Esophagus squamous epithelium (tissue), 5 donors: ENCODE data around the gene DAP3. TPM values are rescaled to one million over a fixed set of nuclear protein-coding genes. Genes with fewer than 3 reads are reported as not detected.

Experiments used
- DNase-seq: peaks from one replicate; lab custom pipeline; 2025; lab: John Stamatoyannopoulos, UW
- H3K27ac ChIP-seq, 4 donors: fragments of 200-600 bp; sonication (generic); one replicate each; pipeline ENCODE4 v1.5.1; 2016 to 2019; ENCODE audit warnings: mild to moderate bottlenecking in 1 of 4
- H3K27me3 ChIP-seq, 4 donors: fragments of 200-600 bp; sonication (generic); 1 replicate in 3 of 4; 2 replicates in 1 of 4; pipeline versions ENCODE4 v1.5.1 to v1.6.0; 2017 to 2021; ENCODE audit warnings: antibody characterized with exemption in 1 of 4
- H3K36me3 ChIP-seq, 3 donors: fragments of 200-600 bp; sonication (generic); one replicate each; pipeline ENCODE4 v1.5.1; 2016 to 2019
- H3K4me1 ChIP-seq, 3 donors: fragments of 200-600 bp; sonication (generic); one replicate each; pipeline ENCODE4 v1.5.1; 2017 to 2019
- H3K4me3 ChIP-seq, 4 donors: fragments of 200-600 bp; sonication (generic); 1 replicate in 3 of 4; 2 replicates in 1 of 4; pipeline ENCODE4 v1.5.1; 2016 to 2019; ENCODE audit warnings: mild to moderate bottlenecking in 2 of 4, moderate library complexity in 1 of 4
- H3K9me3 ChIP-seq, 3 donors: fragments of 200-600 bp; sonication (generic); one replicate each; pipeline ENCODE4 v1.5.1; 2016 to 2019
- POLR2A ChIP-seq, 4 donors: fragments of 450-650 bp; IDR thresholded peaks; one replicate each; pipeline ENCODE4 v1.6.1; 2017; ENCODE audit warnings: antibody characterized with exemption in 4 of 4, mild to moderate bottlenecking in 4 of 4, moderate library complexity in 3 of 4
- WGBS, 2 donors: methylation state at CpG; one replicate each; pipeline ENCODE4 v1.1.5; 2018; 5-methylcytosine and 5-hydroxymethylcytosine counted together
- intact Hi-C: fragments of 100-400 bp; cut with DNase I; formaldehyde crosslinking; loops from one replicate; pipeline ENCODE4 v1.15.0; 2022
- total RNA-seq, 4 donors: library from RNA; depleted of rRNA; stranded (reverse); fragments of >200 nt; gene quantifications; one replicate each; pipeline ENCODE4 v1.1.0, GENCODE V29; 2016
- TF ChIP-seq, protein P1 (sequence below), 6 experiments: fragments of 450-650 bp in 4 of 6; fragments of 200-600 bp in 2 of 6; sonication (generic) in 2 of 6; IDR thresholded peaks; one replicate each; pipeline ENCODE4 v1.5.1; 2016 to 2019; ENCODE audit warnings: antibody characterized with exemption in 6 of 6, mild to moderate bottlenecking in 4 of 6, moderate library complexity in 4 of 6
- donor health status: DM: yes; HTN: yes; CAD: no.

Gene DAP3
- total RNA-seq, 4 donors from 2014 or later: 59.9 to 144 (median 78.5) TPM

DNA sequence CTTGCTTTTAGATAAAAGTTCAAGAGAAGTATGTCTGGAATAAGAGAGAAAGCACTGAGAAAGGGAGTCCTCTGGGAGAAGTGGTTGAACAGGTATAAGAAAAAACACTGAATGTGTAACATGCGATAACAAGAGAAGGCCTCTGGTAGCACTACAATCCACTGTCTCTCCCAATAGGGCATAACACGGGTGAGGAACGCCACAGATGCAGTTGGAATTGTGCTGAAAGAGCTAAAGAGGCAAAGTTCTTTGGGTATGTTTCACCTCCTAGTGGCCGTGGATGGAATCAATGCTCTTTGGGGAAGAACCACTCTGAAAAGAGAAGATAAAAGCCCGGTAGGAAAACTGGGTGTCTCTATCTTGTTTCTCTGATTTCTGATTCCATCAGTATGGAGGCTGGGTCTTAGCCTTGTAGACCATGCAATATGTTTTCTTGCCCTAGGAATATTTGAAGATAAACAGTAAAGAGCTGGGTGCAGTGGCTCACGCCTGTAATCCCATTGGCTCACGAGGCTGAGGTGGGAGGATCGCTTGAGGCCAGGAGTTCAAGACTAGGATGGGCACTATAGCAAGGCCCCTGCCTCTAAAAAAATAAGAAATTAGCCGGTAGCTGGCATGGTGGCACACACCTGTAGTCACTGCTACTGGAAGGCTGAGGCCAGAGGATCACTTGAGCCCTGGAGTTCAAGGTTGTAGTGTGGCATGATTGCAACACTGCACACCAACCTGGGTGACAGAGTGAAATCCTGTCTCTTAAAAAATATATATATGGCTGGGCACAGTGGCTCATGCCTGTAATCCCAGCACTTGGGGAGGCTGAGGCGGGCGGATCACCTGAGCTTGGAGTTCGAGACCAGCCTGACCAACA is 40.4 kb downstream of the DAP3 start:
- H3K4me1 ChIP-seq: peaks cover 0 to 8% (median 0%) of the 10 kb centered on the region in 3 donors
- intact Hi-C loops: no loop called here

DNA sequence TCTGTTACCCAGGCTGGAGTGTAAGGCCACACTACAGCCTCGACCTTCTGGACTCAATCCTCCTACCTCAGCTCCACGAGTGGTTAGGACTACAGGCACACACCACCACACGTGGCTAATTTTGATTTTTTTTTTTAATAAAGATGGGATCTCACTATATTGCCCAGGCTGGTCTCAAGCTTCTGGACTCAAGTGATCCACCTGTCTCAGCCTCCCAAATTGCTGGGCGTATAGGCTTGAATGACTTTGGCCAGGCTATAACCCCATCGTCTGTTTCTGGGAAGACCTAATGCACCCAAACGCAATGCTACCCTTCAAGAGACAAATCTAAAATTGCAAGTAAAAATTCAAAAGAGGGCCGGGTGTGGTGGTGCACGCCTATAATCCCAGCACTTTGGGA is 52.1 kb downstream of the DAP3 start:
- no peaks in the 10 kb centered on the region for H3K27me3 ChIP-seq
- DNase-seq: no peak
- H3K36me3 ChIP-seq: peaks cover 0 to 33% (median 10%) of the 10 kb centered on the region in 3 donors
- H3K4me1 ChIP-seq: peaks cover 0 to 7% (median 0%) of the 10 kb centered on the region in 3 donors
- H3K9me3 ChIP-seq: no peaks in the 10 kb centered on the region
- TF ChIP-seq POLR2A (IDR thresholded peaks at IDR 0.05): no peak
- TF ChIP-seq, protein P1, sequence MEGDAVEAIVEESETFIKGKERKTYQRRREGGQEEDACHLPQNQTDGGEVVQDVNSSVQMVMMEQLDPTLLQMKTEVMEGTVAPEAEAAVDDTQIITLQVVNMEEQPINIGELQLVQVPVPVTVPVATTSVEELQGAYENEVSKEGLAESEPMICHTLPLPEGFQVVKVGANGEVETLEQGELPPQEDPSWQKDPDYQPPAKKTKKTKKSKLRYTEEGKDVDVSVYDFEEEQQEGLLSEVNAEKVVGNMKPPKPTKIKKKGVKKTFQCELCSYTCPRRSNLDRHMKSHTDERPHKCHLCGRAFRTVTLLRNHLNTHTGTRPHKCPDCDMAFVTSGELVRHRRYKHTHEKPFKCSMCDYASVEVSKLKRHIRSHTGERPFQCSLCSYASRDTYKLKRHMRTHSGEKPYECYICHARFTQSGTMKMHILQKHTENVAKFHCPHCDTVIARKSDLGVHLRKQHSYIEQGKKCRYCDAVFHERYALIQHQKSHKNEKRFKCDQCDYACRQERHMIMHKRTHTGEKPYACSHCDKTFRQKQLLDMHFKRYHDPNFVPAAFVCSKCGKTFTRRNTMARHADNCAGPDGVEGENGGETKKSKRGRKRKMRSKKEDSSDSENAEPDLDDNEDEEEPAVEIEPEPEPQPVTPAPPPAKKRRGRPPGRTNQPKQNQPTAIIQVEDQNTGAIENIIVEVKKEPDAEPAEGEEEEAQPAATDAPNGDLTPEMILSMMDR (IDR thresholded peaks at IDR 0.05): no peak
- 88 to 90% methylated on average over 6 to 8 of the region's 8 CpGs for WGBS, 2 donors
- intact Hi-C loops: no loop called here
- H3K27ac ChIP-seq: no peak overlapping the region
- no peak overlapping the region for H3K4me3 ChIP-seq

More for the DNA sequence above, 40.4 kb downstream of the DAP3 start:
- TF ChIP-seq, protein P1 (IDR thresholded peaks at IDR 0.05): peak; percentile 39 to 76 (median 64)
- no peak for TF ChIP-seq POLR2A (IDR thresholded peaks at IDR 0.05)
- Histone ChIP-seq H3K36me3 (peaks cover 0 to 83% (median 0%) of the 10 kb centered on the region in 3 donors), H3K27ac (no peak overlapping the region), H3K9me3 (no peaks in the 10 kb centered on the region), H3K4me3 (no peak overlapping the region), H3K27me3 (no peaks in the 10 kb centered on the region)
- no peak for DNase-seq
- WGBS, 2 donors: 60 to 61% methylated on average over 12 of the region's 12 CpGs

DNA sequence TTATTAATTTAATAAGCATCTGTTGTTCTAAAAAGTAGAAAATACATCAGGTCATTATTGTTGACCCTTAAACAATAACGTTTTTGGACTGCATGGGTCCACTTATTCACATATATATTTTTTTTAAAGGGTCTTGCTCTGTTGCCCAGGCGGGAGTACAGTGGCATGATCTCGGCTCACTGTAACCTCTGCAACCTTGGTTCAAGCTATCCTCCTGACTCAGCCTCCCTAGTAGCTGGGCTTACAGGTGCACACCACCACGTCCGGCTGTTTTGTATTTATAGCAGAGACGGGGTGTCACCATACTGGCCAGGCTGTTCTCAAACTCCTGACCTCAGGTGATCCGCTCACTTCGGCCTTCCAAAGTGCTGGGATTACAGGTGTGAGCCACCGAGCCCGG is 53.0 kb downstream of the DAP3 start:
- Histone ChIP-seq H3K27ac (no peak overlapping the region), H3K27me3 (no peaks in the 10 kb centered on the region), H3K9me3 (no peaks in the 10 kb centered on the region), H3K36me3 (peaks cover 0 to 24% (median 10%) of the 10 kb centered on the region in 3 donors), H3K4me1 (peaks cover 0 to 7% (median 0%) of the 10 kb centered on the region in 3 donors), H3K4me3 (no peak overlapping the region)
- TF ChIP-seq POLR2A (IDR thresholded peaks at IDR 0.05): no peak
- TF ChIP-seq, protein P1 (IDR thresholded peaks at IDR 0.05): no peak
- intact Hi-C loops: no loop called here
- WGBS, 2 donors: 87 to 90% methylated on average over 10 of the region's 10 CpGs
- no peak for DNase-seq

DNA sequence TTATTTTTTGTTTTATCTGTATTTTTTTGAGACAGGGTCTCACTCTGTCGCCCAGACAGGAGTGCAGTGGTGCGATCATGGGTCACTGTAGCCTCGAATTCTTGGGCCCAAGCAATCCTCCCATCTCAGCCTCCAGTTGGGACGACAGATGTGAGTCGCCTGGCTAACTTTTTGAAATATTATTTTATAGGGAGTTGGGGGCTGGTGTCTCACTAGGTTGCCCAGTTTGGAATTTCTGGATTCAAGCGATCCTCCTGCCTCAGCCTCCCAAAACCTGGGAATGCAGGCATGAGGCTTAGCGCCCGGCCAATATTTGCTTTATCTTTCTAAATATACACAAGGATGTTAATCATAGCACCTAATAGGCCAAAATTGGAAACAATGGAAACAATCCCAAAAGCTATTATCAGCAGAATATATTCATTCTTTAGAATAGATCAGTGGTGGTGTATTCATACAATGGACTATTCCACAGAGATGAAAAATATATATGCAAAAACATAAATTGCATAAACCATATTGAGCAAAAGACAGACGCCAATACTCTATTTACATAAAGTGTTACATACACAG is 55.9 kb downstream of the DAP3 start:
- H3K9me3 ChIP-seq: no peaks in the 10 kb centered on the region
- H3K27ac ChIP-seq: peak overlapping the region; percentile 70 to 87 (median 78)
- WGBS, 2 donors: 67 to 76% methylated on average over 9 of the region's 9 CpGs
- peaks cover 0 to 7% (median 0%) of the 10 kb centered on the region in 3 donors for H3K4me1 ChIP-seq
- TF ChIP-seq, protein P1 (IDR thresholded peaks at IDR 0.05): no peak
- TF ChIP-seq POLR2A (IDR thresholded peaks at IDR 0.05): no peak
- no peaks in the 10 kb centered on the region for H3K27me3 ChIP-seq
- H3K36me3 ChIP-seq: peaks cover 0 to 19% (median 0%) of the 10 kb centered on the region in 3 donors
- peak overlapping the region; percentile 55 to 81 (median 64) for H3K4me3 ChIP-seq
- DNase-seq: no peak
- intact Hi-C loops: no loop called here
